Measurements from ENCODE around the gene ELAVL1.

DNA sequence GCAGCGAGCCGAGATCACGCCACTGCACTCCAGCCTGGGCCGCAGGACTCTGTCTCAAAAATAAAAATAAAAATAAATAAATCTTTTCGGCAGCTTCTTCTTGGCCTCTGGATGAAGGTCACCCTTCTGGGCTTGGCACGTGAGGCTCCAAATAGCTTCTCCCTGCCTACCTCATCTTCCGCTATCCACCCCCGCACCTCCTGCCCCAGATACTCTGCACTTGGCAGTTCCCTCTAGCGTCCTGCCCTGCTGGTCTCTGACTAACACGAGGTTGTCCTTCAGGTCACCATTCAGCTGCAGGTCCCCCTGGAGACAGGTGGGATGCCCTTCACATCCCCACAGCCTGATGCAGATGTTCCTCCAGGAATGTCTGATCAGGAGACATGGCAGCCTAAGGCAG lies 38.6 kb upstream of the ELAVL1 start:
- TF ChIP-seq POLR2A (IDR thresholded peaks at IDR 0.05) (no peak), CTCF (IDR thresholded peaks at IDR 0.05) (no peak)

Data from testis (tissue), 2 donors.